IPS-NIHi7 (cell line): ENCODE data around the gene PAQR5.
"Not testable (repeated sequence)": the region's sequence is repeated elsewhere in the genome, so short reads cannot be mapped to it uniquely, and the experiment has no call there.

Source experiments
- DNase-seq: peaks from one replicate; pipeline ENCODE4 v3.0.0; 2012; ENCODE audit warnings: mixed read lengths; ENCODE audit errors: extremely low spot score

The PAQR5 gene

DNA sequence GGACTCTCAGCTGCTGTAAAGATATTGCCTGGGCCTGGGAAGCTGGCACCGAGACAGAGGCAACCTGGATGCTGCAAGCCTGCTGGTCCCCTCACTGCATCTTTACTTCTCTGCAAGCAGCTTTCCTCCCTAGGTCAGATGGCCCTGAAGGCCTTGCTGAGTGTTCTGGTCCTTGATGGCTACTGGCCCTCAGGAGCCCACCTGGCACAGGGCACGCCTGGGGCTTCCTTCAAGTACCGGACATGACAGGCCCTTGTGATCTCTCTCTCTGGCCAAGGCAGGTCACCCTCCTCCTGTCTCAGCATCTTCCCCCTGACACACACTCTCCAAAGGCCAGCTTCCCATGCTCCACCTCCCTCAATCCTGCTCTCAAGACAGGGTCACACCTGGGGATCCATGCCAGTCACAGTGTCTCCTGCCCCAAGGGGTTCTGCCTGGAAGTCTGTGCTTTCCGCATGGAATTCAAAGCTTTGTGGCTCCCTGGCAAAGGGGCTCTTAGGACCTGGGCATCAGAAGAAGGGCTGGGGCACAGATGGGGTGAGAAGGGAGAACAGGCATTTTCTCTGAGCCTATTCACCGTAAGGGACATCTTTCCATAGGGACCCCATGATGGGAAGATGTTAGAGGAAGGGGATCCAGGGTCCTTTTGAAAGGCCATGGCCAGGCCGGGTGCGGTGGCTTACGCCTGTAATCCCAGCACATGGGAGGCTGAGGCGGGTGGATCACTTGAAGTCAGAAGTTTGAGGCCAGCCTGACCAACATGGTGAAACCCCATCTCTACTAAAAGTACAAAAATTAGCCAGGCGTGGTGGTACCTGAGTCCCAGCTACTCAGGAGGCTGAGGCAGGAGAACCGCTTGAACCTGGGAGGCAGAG lies 4.7 kb upstream of the PAQR5 start:
- no peak for DNase-seq

DNA sequence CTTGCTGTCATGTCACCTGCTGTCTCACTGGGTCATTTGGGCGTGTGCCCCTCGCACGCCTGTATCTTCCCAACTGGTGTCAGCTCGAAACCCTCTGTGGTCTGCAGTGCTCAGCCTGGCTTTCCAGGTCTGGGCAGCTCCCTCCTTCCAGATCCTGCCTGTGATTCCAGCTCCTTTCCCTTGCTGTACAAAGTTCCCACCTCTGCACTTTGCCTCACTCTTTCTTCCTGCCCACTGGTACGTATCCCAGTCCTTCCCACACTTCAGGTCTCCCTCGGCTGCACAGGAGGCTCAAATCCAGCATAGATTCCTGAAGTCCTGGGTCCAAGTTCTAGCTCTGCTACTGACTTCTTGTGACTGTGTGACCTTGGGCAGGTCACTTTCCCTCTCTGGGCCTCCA lies 2.1 kb upstream of the PAQR5 start:
- DNase-seq, result no peak

DNA sequence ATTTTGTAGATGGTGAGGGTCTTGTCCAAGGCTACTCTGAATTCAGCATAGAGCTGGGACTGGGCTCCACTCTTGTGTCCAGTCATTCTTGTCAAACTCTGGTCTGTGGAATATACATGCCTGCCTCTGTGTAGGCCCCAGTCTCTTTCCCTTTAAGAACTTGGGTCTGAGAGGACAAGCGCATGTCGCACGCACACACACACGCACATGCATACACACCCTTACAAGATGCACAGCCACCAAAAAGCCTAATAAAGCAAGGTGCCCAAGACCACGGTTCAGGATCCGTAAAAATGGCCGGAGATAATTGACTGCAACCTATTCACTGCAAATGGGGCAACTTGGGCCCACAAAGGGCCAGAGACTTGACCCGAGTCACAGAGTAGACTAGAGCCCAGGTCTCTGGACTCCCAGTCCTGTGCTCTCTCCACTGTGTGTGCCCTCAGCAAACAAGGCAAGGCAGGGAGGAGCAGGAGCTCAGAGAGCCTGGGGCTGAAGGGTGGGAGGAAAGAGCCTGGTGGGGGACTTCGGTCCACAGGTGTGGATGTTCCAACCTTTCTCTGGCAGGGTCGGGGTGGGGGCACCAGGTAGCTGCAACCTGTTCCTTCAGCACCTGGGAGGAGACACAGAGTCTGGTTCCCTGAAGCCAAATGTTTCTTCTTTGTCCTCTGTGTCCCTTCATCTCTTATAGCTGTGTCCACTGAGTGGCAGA lies 914 bp upstream of the PAQR5 start:
- DNase-seq, result no peak

DNA sequence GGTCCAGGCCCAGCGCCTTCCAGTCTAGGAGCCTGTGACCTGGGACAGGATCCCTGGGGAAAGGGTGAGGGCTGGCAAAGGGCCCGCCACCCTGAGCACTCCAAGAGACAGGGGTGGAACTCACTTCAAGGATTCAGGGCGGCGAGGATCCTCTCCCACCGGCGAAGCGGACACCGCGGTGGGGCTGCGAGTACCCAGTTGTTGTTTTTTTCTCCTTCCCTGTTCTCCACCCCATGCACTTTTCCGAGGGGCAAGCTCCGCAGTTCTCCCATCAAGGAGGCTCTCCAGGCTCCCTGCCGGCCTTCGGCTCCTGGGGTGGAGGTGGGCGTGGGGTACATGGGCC lies 387 bp upstream of the PAQR5 start:
- no peak for DNase-seq

DNA sequence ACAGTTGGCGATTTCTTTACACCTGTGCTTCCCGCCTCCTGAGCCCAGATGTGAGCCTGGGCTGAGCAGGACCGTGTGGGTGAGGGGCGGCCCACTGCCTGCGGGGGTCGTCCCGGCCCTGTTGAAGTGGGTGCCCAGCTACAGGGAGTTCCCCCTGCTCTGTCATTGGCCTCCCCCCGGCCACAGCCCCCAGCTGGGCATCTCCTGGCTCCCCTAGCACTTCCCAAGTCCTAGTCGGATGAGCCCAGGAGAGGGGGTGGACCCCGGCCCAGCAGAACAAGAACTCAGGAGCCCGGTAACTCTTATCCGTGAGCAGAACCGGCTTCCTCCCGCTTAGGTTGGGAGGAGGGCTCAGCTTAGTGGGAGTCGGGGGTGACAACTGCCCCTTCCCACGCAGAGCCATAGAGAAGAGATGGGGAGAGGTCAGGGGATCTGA lies 757 bp downstream of the PAQR5 start:
- DNase-seq, result no peak

DNA sequence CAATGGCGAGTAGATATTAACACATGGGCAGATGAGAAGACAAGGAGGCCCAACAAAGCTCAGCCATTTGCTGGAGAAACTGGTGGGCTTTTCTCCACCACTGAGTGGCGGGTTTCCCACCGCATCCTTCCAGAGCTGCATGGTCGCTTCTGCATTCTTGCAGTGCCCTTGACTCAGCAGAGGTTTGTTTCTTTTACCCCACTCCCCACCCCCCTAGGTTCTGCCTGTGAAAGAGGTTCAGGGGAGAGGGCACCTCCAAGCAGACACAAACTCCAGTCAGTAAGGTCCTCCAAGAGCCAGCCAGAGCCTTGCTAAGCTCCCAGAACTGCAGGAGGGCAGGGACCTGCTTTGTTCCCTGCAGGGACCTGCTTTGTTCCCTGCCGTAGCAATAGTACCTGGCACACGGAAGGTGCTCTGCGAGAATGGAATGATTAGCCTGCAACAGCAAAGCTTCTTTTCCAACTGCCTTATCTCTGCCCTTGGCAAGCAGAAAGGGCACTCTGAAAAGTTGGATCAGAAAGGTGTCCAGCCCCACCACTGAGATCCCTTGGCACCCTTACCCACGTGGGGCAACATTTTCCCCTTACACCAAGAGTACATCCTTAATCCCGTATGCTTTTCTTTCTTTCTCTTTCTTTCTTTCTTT lies 1.4 kb downstream of the PAQR5 start:
- peak; percentile 64 for DNase-seq

DNA sequence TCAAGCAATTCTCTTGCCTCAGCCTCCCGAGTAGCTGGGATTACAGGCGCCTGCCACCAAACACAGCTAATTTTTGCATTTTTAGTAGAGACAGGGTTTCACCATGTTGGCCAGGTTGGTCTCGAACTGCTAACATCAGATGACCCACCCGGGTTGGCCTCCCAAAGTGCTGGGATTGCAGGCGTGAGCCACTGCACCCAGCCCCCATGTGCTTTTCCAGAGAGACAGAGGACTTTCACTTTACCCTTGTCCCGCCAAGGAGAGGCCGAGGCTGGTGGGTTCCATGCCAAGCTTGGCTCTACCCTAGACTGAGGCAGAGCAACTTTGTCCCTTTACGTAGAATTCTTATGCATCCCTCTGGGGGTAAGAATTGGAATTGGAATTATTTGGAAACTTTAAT lies 2.4 kb downstream of the PAQR5 start:
- DNase-seq, result not testable (repeated sequence)

DNA sequence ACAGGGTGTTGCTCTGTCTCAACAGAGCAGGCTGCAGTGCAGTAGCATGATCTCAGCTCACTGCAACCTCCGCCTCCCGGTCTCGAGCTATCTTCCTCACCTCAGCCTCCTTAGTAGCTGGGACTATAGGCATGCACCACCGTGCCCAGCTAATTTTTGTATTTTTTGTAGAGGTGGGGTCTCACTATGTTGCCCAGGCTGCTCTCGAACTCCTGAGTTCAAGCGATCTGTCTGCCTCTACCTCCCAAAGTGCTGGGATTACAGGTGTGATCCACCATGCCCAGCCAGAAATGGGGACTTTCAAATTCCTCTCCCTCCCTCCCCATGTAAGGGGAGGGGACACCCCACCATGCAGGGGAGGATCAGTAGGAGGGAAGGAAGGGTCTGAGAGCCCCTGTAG lies 3.4 kb downstream of the PAQR5 start:
- DNase-seq, result not testable (repeated sequence)

DNA sequence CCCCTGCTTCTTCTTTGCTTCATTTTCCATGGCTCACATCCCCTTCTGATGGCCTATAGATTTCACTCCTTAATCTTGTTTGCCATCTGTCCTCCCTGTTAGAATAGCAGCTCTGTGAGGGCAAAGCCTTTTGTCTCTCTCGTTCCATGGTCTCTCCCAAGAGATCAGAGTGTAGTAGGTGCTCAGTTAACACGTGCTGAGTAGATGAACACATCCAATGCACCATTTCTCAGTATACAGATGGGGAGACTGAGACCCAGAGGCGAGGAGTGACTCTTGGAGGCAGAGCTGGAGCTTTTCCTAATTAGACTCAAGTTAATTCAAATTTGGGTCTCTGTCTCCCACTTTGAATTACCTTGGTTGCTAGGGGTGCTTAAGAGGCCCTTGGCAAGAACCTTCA lies 4.2 kb downstream of the PAQR5 start:
- DNase-seq, result no peak

DNA sequence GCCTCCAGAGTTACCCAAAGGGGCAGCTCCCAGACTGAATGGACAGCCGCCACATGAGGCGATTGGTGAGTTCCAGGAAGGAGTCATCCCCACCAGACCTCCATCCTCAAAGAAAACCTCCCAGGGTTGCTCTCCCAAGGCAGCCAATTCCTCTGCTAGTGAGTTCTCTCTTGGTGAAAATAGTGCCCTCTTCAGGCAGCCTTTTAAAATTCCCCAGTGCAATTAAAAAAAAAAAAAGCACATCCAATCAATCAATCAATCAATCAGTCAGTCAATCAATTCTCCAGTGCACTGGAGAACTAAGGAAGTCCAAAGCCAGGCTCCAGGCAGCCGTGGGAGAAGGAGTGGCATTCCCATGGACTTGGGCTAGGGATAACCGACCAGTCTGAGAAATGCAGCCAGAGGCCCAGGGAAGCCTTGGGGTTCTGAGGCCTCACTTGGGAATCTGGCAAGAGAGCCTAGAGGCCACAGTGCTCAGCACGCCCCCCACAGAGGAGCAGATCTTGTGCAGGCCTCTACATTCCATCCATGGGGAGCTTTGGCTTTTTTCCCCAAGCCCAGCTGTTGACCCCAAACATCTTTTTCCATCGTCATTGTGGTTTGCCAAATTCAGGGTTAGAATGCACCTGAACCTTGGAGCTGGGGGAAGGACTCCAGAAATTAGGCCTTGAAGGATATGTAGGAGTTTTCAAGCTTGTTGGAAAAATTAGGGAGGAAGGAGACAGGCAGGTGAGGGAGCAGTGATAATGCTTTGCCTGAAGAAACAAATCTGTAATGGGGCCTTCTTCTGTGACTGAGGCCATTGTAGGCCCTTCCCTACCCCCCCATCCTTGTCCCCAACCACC lies 4.8 kb downstream of the PAQR5 start:
- DNase-seq, result peak; percentile 67

DNA sequence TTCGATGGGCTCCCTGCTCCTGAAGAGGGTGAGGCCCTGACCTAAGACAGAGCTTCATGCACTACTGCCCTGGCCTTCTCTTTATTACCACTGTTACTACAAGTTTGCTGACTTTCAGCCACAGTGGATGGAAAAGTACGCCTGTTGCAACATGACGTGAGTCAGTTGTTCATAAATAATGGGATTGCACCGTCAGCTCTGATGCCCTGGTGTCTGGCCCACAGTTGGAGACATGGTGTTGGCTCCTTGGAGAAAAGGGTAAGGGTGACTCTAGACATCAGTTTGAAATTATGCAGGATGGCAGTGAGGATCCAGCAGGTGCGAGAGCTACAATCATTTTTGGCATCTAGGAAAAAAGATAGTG lies 5.5 kb downstream of the PAQR5 start:
- no peak for DNase-seq

DNA sequence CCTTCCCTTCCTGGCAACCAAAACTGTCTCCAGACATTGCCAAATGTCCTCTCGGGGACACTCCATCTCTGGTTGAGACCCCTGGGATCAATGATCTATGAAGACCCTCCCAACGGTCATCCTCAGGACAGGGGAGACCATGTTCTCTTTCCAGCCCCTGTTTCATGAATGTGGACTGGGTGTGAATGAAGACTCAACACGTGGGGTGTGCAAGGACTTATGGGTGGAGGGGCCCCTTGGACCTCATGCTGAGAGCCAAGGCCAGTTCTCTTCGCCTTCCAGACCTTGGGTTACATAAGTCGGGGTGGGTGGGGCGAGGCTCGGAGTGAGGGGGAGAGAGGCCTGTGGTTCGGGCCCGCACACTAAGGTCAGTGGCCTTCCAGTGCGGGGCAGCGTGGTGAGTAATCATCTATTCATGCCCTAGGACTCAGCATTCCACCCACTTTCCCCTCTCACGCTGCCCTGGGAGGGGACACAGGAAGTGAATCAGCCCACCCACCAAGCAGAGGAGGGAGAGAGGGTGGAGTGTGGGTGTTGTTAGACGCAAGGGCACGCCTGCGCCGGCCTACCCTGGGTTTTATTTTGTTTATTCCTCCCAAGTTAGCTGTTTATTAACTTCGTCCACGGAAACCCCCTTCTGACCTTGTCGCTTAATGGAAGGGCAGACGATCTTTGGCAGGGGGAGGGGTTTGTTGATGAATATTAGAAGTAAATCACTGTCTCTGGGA lies 6.7 kb downstream of the PAQR5 start:
- DNase-seq, result peak; percentile 53

DNA sequence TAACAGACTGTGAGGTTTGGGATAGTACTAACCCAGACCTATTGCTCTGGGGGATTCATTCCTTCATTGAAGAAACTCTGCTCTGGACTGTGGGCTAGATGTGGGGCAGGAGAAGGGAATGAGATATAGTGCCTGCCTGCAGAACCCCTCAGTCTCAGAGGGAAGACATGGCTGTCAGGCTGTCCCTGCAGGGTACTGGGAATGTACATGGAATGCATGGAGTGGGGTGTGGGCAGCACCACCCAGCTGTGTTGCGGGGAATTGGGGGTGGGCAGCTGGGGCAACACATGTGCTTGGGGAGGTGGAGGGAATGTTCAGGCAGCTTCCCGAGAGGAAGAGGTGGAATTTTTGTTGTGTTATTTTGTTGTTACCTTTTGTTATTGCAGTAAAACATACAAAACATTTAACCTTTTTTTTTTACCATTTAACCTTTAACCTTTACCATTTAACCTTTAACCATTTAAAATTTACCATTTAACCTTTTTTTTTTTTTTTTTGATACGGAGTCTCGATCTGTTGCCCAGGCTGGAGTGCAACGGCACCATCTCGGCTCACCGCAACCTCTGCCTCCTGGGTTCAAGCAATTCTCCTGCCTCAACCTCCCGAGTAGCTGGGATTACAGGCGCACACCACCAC lies 7.3 kb downstream of the PAQR5 start:
- no peak for DNase-seq

DNA sequence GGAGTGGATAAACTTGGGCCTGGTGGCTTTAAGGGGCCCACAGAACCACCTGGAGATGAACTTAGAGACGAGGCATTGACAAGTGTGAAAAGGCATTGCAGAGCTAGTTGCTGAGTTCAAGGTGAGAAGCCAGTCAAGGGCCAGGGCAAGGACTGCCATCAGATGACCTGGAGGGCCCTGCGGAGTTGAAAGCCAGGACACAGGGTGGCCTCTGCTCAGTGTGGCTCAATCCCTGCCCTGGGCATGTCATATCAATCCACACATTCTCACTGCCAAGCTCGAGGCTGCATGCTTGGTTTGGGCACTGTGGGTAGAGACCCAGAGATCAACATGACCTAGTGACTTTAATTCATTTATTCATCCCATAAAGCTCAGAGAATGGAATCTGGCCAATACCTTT lies 9.2 kb downstream of the PAQR5 start:
- DNase-seq, result no peak

DNA sequence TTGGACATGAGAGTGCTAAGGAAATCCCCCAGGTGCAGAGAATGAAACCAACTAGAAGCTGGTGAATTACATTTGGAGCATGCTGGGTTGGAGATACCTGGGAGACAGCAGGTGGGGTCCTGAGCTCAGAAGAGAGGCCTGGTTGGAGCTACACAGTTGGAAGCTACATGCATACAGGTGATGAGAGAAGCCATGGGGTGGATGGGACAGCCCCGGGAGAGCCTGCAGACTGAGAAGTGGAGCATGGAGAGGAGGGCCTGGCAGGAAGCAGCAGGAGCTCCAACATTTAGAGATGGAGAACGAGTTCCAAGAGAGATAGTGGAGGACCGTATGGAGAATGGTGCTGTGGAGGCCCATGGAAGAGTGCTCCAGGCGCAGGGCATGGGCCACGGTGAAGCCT lies 10.2 kb downstream of the PAQR5 start:
- no peak for DNase-seq

DNA sequence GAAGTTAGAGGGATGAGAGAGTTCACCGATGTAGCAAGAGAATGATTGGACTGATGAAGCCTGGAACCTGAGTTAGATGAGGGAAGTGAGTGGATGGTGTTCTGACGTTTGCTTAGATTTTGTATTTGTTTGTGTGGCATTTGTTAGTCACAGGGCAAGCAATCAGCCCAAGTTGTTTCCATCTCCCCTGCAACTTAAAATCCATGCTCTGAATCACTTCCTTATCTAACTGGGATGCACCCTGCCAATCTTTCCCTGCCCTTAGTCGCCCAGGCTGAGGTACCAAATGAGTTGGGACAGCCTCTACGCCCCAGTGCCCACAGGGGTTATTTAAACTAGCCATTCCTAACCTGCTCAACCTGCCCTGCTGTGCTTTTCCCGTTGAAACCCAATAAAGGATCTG lies 12.6 kb downstream of the PAQR5 start:
- DNase-seq, result no peak

DNA sequence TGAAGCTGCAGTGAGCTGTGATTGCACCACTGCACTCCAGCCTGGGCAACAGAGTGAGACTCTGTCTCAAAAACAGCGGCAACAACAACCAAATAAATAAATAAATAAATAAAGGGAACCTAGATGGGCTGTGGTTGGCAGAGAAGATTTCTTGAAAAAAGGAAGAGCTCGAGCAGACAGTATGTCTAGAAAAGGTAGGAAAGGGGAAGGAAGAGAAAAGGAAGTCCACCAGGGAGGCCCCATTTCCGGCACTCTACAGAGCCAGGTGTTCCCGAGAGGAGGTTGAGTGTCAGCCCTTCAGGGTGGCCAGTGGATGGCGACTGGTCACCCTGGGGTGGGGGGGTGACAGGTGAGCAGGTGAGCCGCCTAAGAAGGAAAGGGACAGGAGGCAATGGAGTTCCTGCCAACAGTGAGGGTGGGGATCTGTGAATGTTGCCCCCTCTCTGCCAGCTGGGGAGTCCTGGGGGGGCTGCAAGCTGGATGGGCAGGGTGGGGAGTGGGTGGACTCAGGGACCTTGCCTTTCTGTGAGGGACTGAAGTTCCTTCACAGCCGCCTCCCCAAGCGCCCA lies 14.8 kb downstream of the PAQR5 start:
- no peak for DNase-seq

DNA sequence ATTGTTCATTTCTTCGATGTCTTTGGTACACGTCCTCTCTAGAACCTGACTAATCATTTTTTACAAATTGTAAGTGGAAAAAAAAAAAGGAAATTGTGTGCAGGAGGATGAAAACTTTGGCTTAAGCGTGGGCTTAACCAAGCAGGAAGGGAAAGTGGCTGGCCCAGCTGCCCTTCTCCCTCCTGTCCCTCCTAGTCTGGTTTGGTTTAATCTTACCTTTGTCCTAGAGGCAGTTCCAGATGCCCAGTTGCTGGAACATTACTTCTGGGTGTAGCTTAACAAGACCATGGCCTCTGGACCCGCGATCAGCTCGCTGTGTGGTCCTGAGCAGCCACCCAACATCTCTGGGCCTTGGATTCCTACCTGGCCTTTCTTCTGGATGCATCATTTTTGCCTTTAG lies 15.4 kb downstream of the PAQR5 start:
- DNase-seq, result no peak

DNA sequence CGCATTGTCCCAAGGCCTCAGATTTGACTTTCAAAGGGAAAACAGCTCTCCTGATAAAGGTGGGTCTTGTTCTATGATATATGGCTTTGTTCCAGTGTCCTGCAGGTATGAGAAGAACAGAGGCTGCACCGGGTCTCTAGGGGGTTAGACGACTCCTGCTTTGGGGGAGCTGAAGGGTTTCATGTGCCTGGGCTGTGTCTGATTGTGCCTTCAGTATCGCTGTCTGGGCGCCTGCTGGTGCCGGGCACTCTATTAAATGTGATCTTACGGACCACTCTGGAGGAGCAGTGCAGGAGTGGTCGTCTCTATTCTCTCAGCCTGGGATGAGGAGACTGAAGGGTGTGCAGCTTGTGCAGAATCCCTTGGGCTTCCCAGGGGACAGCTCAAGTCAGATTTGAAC lies 16.0 kb downstream of the PAQR5 start:
- DNase-seq, result no peak

DNA sequence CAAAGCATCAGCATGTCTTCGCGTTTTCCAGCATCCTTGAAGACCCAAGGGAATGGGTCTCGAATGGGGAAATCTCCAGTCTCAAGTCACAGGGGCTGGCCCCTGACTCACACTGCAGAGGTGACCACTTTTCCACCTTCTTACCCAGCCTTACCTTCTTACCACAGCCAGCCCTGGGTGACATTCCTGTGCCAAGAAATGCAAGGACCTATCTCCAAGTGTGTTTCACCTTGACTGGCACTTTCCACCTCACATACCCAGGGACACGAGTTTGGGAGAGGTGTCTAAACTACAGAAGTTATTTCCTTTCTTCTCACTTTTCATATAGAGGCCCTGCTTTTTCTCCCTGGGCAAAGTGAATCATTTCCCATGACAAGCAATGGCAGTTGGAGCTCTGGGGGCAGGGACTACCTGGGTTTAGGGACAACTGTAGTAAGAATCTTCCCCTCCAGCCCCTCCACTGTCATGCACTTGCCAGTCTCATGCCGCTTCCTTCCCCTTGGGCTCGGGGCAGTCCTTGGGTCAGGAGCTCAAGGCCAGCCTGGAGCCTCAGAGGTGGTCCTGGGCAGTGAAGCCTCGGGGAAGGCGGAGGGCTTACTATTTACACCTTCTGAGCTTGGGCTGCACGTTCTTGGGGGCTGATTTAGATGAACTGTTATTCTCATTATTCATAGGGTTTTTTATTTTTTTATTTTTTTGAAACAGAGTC lies 16.8 kb downstream of the PAQR5 start:
- no peak for DNase-seq
